HUES6 (cell line): ENCODE data around the gene PPM1J.

ENCODE experiments used
- H3K27ac ChIP-seq: 2 replicates; pipeline ENCODE4 v1.7.0; 2013; ENCODE audit warnings: low read depth, mild to moderate bottlenecking, low read length, inconsistent platforms
- H3K27me3 ChIP-seq: 2 replicates; pipeline ENCODE4 v1.6.1; 2013; ENCODE audit warnings: low read length; ENCODE audit not compliant: control insufficient read depth, insufficient read depth
- H3K36me3 ChIP-seq: 2 replicates; pipeline ENCODE4 v1.6.1; 2013; ENCODE audit warnings: low read length; ENCODE audit not compliant: control insufficient read depth, insufficient read depth
- H3K4me1 ChIP-seq: 2 replicates; pipeline ENCODE4 v1.6.1; 2013; ENCODE audit warnings: low read length; ENCODE audit not compliant: control insufficient read depth, insufficient read depth
- H3K4me3 ChIP-seq: 2 replicates; pipeline ENCODE4 v1.5.1; 2013; ENCODE audit warnings: low read depth, low read length
- H3K9ac ChIP-seq: one replicate; pipeline ENCODE4 v1.6.1; 2013; ENCODE audit warnings: mild to moderate bottlenecking, low read length
- H3K9me3 ChIP-seq: 2 replicates; pipeline ENCODE4 v1.6.1; 2013; ENCODE audit warnings: low read depth, low read length; ENCODE audit not compliant: control insufficient read depth, insufficient read depth

PPM1J gene

GRCh38 chr1:112694363-112694929, 20.7 kb downstream of the PPM1J start:
- Histone ChIP-seq H3K36me3 (peaks cover 58% of the 10 kb centered on the region), H3K4me1 (peaks cover 20% of the 10 kb centered on the region), H3K4me3 (no peak overlapping the region), H3K9me3 (no peaks in the 10 kb centered on the region), H3K27me3 (peaks cover 23% of the 10 kb centered on the region), H3K27ac (no peak overlapping the region), H3K9ac (no peak overlapping the region)

DNA sequence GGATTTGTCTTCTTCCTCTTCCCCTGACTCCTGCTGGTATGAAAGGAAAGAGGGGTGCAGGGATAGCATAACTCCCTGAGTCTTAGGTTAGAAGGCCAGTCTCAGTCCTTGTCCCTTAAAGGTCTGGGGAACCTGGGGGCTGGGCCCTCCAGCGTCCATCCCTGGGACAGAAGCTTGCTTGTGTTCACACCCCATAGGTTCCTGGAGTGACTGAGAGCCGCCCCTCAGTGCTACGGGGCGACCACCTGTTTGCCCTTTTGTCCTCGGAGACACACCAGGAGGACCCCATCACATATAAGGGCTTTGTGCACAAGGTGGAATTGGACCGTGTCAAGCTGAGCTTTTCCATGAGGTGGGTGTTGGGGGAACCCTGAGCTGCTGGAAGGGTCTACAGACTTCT, 21.3 kb downstream of the PPM1J start:
- H3K9me3 ChIP-seq, result no peaks in the 10 kb centered on the region
- H3K27me3 ChIP-seq, result peaks cover 18% of the 10 kb centered on the region
- no peak overlapping the region for H3K27ac ChIP-seq
- peaks cover 15% of the 10 kb centered on the region for H3K4me1 ChIP-seq
- H3K4me3 ChIP-seq, result no peak overlapping the region
- H3K36me3 ChIP-seq, result peaks cover 56% of the 10 kb centered on the region
- H3K9ac ChIP-seq, result no peak overlapping the region

- peaks cover 45% of the 10 kb centered on the region for H3K36me3 ChIP-seq
- H3K9me3 ChIP-seq, result no peaks in the 10 kb centered on the region
- peaks cover 6% of the 10 kb centered on the region; the same call in 1 of the 2 replicates for H3K27me3 ChIP-seq
- no peak overlapping the region for H3K9ac ChIP-seq
- H3K4me3 ChIP-seq, result no peak overlapping the region
- no peak overlapping the region for H3K27ac ChIP-seq
- H3K4me1 ChIP-seq, result peaks cover 4% of the 10 kb centered on the region; the same call in 1 of the 2 replicates
Observed at GRCh38 chr1:112692681-112693080, 22.5 kb downstream of the PPM1J start.

DNA sequence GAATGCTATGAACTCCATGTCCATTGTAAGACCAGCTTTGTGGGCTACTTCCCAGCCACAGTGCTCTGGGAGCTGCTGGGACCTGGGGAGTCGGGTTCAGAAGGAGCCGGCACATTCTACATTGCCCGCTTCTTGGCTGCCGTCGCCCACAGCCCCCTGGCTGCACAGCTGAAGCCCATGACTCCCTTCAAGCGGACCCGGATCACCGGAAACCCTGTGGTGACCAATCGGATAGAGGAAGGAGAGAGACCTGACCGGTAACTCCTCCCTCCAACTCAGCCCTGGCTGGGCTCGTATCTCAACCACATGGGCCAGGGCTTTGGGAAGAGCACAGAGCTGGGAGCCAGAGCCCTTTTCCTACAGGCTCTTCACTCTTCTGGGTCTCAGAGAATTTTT, 25.3 kb downstream of the PPM1J start:
- Histone ChIP-seq H3K9ac (no peak overlapping the region), H3K36me3 (peaks cover 29% of the 10 kb centered on the region), H3K4me1 (peaks cover 3% of the 10 kb centered on the region; the same call in 1 of the 2 replicates), H3K9me3 (no peaks in the 10 kb centered on the region), H3K27ac (no peak overlapping the region), H3K27me3 (no peaks in the 10 kb centered on the region), H3K4me3 (no peak overlapping the region)

DNA sequence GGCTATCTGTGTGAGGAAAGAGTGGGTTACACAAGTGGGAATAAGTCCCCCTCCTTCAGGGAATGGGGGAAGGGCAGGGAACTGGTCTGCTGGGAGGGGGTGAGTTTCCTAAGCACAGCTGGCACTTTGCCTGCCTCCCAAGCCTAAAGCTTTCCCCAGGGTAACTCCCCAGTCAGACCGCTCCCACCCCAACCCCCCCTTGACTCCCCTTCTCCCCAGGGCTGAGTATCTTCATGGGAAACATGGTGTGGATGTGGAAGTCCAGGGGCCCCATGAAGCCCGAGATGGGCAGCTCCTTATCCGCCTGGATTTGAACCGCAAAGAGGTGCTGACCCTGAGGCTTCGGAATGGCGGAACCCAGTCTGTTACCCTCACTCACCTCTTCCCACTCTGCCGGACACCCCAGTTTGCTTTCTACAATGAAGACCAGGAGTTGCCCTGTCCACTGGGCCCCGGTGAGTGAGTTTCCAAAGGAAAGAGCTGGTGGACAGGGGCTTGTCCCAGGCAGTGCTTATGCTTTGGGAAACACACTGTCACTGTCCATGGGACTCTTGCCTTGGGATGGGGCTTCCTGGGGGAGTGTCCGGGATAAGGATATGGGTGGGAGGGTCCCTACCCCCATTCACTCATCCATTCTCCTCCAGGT, 25.8 kb downstream of the PPM1J start:
- no peak overlapping the region for H3K27ac ChIP-seq
- H3K4me1 ChIP-seq, result peaks cover 3% of the 10 kb centered on the region; the same call in 1 of the 2 replicates
- no peaks in the 10 kb centered on the region for H3K9me3 ChIP-seq
- no peak overlapping the region for H3K9ac ChIP-seq
- H3K4me3 ChIP-seq, result no peak overlapping the region
- no peaks in the 10 kb centered on the region for H3K27me3 ChIP-seq
- H3K36me3 ChIP-seq, result peaks cover 24% of the 10 kb centered on the region

DNA sequence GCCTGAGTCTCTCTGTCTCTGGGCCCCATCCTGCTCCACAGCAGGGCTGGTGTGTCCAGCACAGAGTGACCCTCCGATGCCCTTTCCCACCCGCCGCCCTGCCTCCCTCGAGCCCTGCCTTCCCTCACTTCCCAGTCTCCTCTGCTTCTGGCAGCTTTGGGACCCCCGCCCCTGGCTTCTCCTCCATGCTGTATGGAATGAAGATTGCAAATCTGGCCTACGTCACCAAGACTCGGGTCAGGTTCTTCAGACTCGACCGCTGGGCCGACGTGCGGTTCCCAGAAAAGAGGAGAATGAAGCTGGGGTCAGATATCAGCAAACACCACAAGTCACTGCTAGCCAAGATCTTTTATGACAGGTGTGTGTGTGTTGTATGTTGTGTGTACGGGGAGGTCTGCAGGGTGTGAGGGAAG, 26.3 kb downstream of the PPM1J start:
- Histone ChIP-seq H3K27ac (no peak overlapping the region), H3K27me3 (no peaks in the 10 kb centered on the region), H3K4me1 (peaks cover 3% of the 10 kb centered on the region; the same call in 1 of the 2 replicates), H3K9me3 (no peaks in the 10 kb centered on the region), H3K9ac (no peak overlapping the region), H3K4me3 (no peak overlapping the region), H3K36me3 (peaks cover 19% of the 10 kb centered on the region)

- Histone ChIP-seq H3K4me3 (no peak overlapping the region), H3K27me3 (no peaks in the 10 kb centered on the region), H3K9me3 (no peaks in the 10 kb centered on the region), H3K9ac (no peak overlapping the region), H3K36me3 (peaks cover 15% of the 10 kb centered on the region; the same call in 1 of the 2 replicates), H3K27ac (no peak overlapping the region), H3K4me1 (peaks cover 3% of the 10 kb centered on the region; the same call in 1 of the 2 replicates)
Observed at GRCh38 chr1:112687785-112688496, 27.2 kb downstream of the PPM1J start.

DNA sequence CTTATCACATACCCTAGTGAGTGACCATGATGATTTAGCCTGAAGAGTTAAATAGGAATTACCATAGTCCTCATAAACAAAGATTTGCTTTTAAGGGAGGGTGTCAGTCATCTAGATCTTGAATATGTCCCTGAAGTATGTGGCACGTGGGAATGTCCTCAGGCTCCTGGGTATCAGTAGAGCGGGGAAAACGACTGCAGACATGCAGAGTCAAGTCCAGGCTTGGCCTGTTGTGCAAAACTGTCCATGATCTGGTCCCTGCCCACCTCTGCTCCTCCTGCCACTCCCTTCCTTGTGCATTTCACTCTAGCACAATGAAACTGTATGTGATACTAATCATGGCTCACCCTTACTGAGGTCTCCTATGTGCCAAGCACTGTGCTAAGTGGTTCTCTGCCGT, 27.8 kb downstream of the PPM1J start:
- no peaks in the 10 kb centered on the region for H3K27me3 ChIP-seq
- H3K36me3 ChIP-seq, result peaks cover 10% of the 10 kb centered on the region; the same call in 1 of the 2 replicates
- no peaks in the 10 kb centered on the region for H3K9me3 ChIP-seq
- H3K4me3 ChIP-seq, result no peak overlapping the region
- H3K27ac ChIP-seq, result no peak overlapping the region
- H3K4me1 ChIP-seq, result peaks cover 3% of the 10 kb centered on the region; the same call in 1 of the 2 replicates
- no peak overlapping the region for H3K9ac ChIP-seq

DNA sequence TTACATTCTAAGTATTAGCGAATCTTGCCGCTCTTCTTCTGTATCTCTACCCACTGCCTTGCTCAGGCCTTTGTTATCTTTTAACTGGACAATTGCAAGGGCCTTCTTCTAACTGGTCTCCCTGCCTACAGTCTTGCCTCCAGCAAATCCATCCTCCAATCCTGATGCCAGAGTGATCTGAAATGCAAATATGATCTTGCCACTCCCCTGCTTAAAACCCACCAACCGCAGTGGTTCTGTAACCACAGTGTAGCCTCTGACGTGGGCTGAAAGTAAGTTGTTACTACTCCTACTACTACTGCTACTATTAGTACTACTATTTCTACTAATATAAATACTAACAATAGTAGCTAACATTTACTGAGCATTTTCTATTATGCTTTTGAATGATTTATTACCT, 28.3 kb downstream of the PPM1J start:
- Histone ChIP-seq H3K27ac (no peak overlapping the region), H3K9me3 (no peaks in the 10 kb centered on the region), H3K4me1 (peaks cover 3% of the 10 kb centered on the region; the same call in 1 of the 2 replicates), H3K9ac (no peak overlapping the region), H3K27me3 (no peaks in the 10 kb centered on the region), H3K4me3 (no peak overlapping the region), H3K36me3 (peaks cover 5% of the 10 kb centered on the region; the same call in 1 of the 2 replicates)

- Histone ChIP-seq H3K27me3 (no peaks in the 10 kb centered on the region), H3K27ac (no peak overlapping the region), H3K9ac (no peak overlapping the region), H3K4me1 (peaks cover 3% of the 10 kb centered on the region; the same call in 1 of the 2 replicates), H3K4me3 (no peak overlapping the region), H3K9me3 (no peaks in the 10 kb centered on the region), H3K36me3 (peaks cover 1% of the 10 kb centered on the region; the same call in 1 of the 2 replicates)
Observed at GRCh38 chr1:112686417-112686816, 28.7 kb downstream of the PPM1J start.

- Histone ChIP-seq H3K4me3 (no peak overlapping the region), H3K36me3 (no peaks in the 10 kb centered on the region), H3K4me1 (peaks cover 3% of the 10 kb centered on the region; the same call in 1 of the 2 replicates), H3K9ac (no peak overlapping the region), H3K27ac (no peak overlapping the region), H3K27me3 (no peaks in the 10 kb centered on the region), H3K9me3 (no peaks in the 10 kb centered on the region)
Observed at GRCh38 chr1:112685913-112686312, 29.2 kb downstream of the PPM1J start.
